Neural progenitor cell (in vitro differentiated cells): ENCODE data around the gene UFL1.

Experiments
- CTCF ChIP-seq: fragments of 200-600 bp; sonication (generic); IDR thresholded peaks from 2 replicates; pipeline ENCODE4 v1.5.1; 2017; ENCODE audit warnings: antibody characterized with exemption, mild to moderate bottlenecking
- EZH2 ChIP-seq: fragments of 200-600 bp; sonication (generic); IDR thresholded peaks from 2 replicates; pipeline ENCODE4 v1.6.1; 2017; ENCODE audit warnings: antibody characterized with exemption, mild to moderate bottlenecking, moderate library complexity

DNA sequence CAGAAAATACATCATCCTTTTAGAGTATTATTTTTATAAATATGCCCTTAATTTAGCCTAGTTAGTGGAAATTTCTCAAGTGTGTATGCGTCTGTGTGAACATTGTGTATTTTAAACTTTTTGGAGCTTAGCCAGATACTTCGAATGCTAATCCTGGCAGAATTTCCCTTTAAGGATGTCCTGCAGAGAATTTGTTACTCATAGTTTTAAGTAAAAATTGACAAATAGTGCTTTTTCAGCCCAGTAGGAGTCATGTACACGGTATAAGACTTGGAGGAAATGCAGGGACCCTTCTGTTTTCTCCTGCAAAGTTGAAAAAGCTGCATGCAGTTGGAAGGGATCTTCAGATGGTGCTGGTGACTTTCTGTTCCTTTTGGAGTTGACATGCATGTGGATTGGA lies 41.3 kb downstream of the UFL1 start, which contains the start of gene FHL5:
- TF ChIP-seq CTCF (no peak), EZH2 (no peak)
